ENCODE measurements around the gene GPATCH2L.

DNA sequence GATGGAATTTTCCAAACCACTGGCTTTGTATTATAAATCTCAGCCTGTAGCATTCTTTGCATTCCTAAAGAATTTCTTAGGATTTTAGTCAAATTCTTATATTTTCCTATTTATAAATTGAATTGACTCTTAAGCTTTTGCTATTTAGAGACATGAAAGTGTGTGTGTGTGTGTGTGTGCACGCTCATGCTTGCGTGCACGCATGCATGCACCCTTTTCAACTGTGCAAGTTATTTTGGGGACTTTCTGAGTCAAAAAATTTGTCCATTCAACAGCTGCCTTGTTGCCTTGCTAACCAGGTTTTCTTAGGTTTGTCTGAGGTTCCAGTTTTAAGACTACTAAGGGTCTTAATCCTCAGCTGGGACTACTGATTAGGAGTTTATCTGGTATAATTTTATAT lies 42.6 kb downstream of the GPATCH2L start:
- TF ChIP-seq, protein P1, sequence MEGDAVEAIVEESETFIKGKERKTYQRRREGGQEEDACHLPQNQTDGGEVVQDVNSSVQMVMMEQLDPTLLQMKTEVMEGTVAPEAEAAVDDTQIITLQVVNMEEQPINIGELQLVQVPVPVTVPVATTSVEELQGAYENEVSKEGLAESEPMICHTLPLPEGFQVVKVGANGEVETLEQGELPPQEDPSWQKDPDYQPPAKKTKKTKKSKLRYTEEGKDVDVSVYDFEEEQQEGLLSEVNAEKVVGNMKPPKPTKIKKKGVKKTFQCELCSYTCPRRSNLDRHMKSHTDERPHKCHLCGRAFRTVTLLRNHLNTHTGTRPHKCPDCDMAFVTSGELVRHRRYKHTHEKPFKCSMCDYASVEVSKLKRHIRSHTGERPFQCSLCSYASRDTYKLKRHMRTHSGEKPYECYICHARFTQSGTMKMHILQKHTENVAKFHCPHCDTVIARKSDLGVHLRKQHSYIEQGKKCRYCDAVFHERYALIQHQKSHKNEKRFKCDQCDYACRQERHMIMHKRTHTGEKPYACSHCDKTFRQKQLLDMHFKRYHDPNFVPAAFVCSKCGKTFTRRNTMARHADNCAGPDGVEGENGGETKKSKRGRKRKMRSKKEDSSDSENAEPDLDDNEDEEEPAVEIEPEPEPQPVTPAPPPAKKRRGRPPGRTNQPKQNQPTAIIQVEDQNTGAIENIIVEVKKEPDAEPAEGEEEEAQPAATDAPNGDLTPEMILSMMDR (IDR thresholded peaks at IDR 0.05) = no peak
- TF ChIP-seq ZFX (IDR thresholded peaks at IDR 0.05; ENCODE audit: borderline replicate concordance) = no peak
